ENCODE data around the gene FRMPD1. TPM values are rescaled to one million over a fixed set of nuclear protein-coding genes. Genes with fewer than 3 reads are reported as not detected.

The FRMPD1 gene
- total RNA-seq, 1 donor from 2014 or later, result 0.19 TPM

- TF ChIP-seq CTCF (conservative IDR thresholded peaks at IDR 0.05), result peak; percentile 23
- Mint-ChIP-seq H3K4me3 (no peak overlapping the region), H3K36me3 (ENCODE audit: low read depth) (no peaks in the 10 kb centered on the region), H3K9me3 (no peaks in the 10 kb centered on the region), H3K27ac (ENCODE audit: unreplicated experiment) (no peak overlapping the region), H3K27me3 (ENCODE audit: low read depth) (peaks cover 76% of the 10 kb centered on the region), H3K4me1 (no peaks in the 10 kb centered on the region)
- no peak for DNase-seq (ENCODE audit: low read depth, low spot score)
These were observed 17.4 kb downstream of the FRMPD1 start for GRCh38 chr9:37668116-37668601.

- TF ChIP-seq CTCF (conservative IDR thresholded peaks at IDR 0.05), result no peak
These were observed 18.5 kb downstream of the FRMPD1 start for GRCh38 chr9:37669232-37669631.

GRCh38 chr9:37675661-37676060, 24.9 kb downstream of the FRMPD1 start:
- Mint-ChIP-seq H3K4me3 (no peak overlapping the region), H3K27ac (ENCODE audit: unreplicated experiment) (no peak overlapping the region), H3K36me3 (ENCODE audit: low read depth) (no peaks in the 10 kb centered on the region), H3K9me3 (no peaks in the 10 kb centered on the region), H3K27me3 (ENCODE audit: low read depth) (peaks cover 63% of the 10 kb centered on the region), H3K4me1 (no peaks in the 10 kb centered on the region)
- TF ChIP-seq CTCF (conservative IDR thresholded peaks at IDR 0.05), result no peak
- DNase-seq (ENCODE audit: low read depth, low spot score), result no peak

More at GRCh38 chr9:37669232-37669631, 18.5 kb downstream of the FRMPD1 start:
- H3K9me3 Mint-ChIP-seq, result no peaks in the 10 kb centered on the region
- no peaks in the 10 kb centered on the region for H3K36me3 Mint-ChIP-seq (ENCODE audit: low read depth)
- H3K4me3 Mint-ChIP-seq, result no peak overlapping the region
- no peak for DNase-seq (ENCODE audit: low read depth, low spot score)
- no peak overlapping the region for H3K27ac Mint-ChIP-seq (ENCODE audit: unreplicated experiment)
- peaks cover 72% of the 10 kb centered on the region for H3K27me3 Mint-ChIP-seq (ENCODE audit: low read depth)
- no peaks in the 10 kb centered on the region for H3K4me1 Mint-ChIP-seq

- no peak for DNase-seq (ENCODE audit: low read depth, low spot score)
- H3K4me1 Mint-ChIP-seq, result no peaks in the 10 kb centered on the region
- H3K27ac Mint-ChIP-seq (ENCODE audit: unreplicated experiment), result no peak overlapping the region
- no peaks in the 10 kb centered on the region for H3K36me3 Mint-ChIP-seq (ENCODE audit: low read depth)
- no peak for TF ChIP-seq CTCF (conservative IDR thresholded peaks at IDR 0.05)
- H3K27me3 Mint-ChIP-seq (ENCODE audit: low read depth), result peaks cover 62% of the 10 kb centered on the region
- H3K9me3 Mint-ChIP-seq, result no peaks in the 10 kb centered on the region
- no peak overlapping the region for H3K4me3 Mint-ChIP-seq
These were observed 25.7 kb downstream of the FRMPD1 start for GRCh38 chr9:37676411-37676830.

- Mint-ChIP-seq H3K27ac (ENCODE audit: unreplicated experiment) (no peak overlapping the region), H3K9me3 (no peaks in the 10 kb centered on the region), H3K36me3 (ENCODE audit: low read depth) (no peaks in the 10 kb centered on the region), H3K27me3 (ENCODE audit: low read depth) (peaks cover 65% of the 10 kb centered on the region), H3K4me1 (no peaks in the 10 kb centered on the region), H3K4me3 (no peak overlapping the region)
- no peak for TF ChIP-seq CTCF (conservative IDR thresholded peaks at IDR 0.05)
- DNase-seq (ENCODE audit: low read depth, low spot score), result no peak
These were observed 26.7 kb downstream of the FRMPD1 start for GRCh38 chr9:37677435-37677834.
